Activated T-cell treated with anti-CD3 and anti-CD28 coated beads, Interleukin-2, amount 50 U/mL, for 4 hours (primary cell): Measurements from ENCODE around the gene HOXB2. TPM values are rescaled to one million over a fixed set of nuclear protein-coding genes. Genes with fewer than 3 reads are reported as not detected.

Experiments used
- ATAC-seq, 2 donors: fragments of 200-7000 bp; cut with Tn5 transposase; one replicate each; pipeline ENCODE4 v1.10.0; 2021
- DNase-seq: peaks from one replicate; pipeline ENCODE4 v3.0.0-alpha.2; 2020
- H3K27me3 Mint-ChIP-seq: one replicate; pipeline ENCODE4 v1.8.0; 2021; ENCODE audit warnings: low read depth, mixed read lengths
- H3K36me3 Mint-ChIP-seq: one replicate; pipeline ENCODE4 v1.8.0; 2022; ENCODE audit warnings: mixed read lengths; ENCODE audit not compliant: insufficient read depth
- H3K4me1 Mint-ChIP-seq: one replicate; pipeline ENCODE4 v1.8.0; 2021; ENCODE audit warnings: low read depth, mixed read lengths
- H3K4me3 Mint-ChIP-seq: one replicate; pipeline ENCODE4 v1.8.0; 2021; ENCODE audit warnings: mild to moderate bottlenecking, moderate library complexity, mixed read lengths
- H3K9me3 Mint-ChIP-seq: one replicate; pipeline ENCODE4 v1.8.0; 2021; ENCODE audit warnings: mixed read lengths
- total RNA-seq, 3 donors: library from RNA; stranded (reverse); gene quantifications; one replicate each; pipeline ENCODE4 v1.2.1, GENCODE V29; 2021

HOXB2 gene
- total RNA-seq, 3 donors from 2014 or later: 12.9 to 21.3 (median 12.9) TPM

DNA sequence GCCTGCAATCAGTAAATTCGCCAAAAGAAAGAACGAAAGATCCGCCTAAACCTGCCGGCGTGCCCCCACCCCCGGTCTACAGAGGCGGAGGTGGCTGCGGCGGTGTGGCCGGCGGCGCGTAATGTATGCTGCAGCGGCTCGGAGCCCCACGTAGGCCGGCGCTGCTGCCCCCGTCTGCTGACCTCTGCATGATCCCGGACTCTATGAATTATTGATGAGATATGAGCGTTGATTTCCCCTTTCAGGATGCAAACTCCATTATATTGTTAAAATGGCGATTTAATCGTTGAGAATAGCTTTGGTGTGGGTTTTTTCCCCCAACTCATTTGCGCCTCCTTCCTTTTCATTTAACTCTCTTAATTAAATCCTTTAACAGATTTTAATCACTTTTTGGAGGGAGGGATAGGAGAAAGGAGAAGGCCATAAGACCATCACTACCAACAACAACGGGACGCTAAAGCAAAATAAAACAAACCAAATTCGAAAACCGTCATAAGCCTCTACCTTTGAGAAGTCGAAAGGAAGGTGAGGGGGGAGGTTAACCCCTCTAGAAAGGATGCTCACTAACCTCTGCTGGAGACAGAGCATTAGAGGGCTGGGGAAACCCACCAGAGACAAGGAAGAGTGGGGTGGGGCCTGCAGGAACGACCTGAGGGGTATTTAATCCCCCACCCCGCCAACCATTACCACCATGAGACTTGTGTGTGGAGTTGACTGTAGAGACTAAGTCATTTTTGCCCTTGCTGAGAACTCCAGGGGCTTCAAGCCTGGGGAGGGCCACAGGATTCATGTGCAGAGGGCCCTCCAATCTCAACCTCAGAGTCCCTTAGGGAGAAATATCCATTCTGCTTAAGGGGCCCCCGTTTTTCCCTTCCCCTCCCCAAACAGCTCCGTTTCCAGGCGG, 41.7 kb upstream of the HOXB2 start:
- Mint-ChIP-seq H3K27me3 (peaks cover 92% of the 10 kb centered on the region), H3K9me3 (no peaks in the 10 kb centered on the region), H3K36me3 (no peaks in the 10 kb centered on the region), H3K4me3 (peak overlapping the region; percentile 85), H3K4me1 (peaks cover 27% of the 10 kb centered on the region)
- DNase-seq: peak; percentile 33
- ATAC-seq: no peak

DNA sequence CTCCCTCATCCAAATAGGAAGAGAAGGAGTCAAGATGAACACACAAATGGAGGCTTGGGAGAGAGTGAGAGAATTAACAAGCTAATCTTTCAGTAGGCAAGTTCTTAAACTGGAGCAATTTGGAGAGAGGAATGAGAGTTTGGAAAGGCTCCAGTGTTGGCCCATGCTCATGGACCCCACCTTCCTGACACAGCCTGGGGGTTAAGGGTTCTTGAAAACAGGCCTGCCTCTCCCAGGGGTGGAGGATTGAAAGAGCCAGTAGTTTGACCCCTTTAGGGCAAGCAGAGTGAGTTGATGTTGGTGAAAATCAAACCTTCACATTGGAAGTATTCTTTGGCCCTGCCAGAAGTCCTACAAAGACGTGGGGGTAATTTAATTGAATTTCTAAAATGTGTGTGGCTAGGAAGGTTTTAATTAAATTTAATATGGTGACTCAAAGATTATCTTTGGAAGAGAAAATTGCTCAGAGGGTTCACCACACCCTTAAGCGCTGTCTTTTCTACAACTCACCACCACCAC, 39.4 kb upstream of the HOXB2 start:
- Mint-ChIP-seq H3K36me3 (no peaks in the 10 kb centered on the region), H3K9me3 (no peaks in the 10 kb centered on the region), H3K4me1 (peaks cover 46% of the 10 kb centered on the region), H3K4me3 (peak overlapping the region; percentile 9), H3K27me3 (peaks cover 91% of the 10 kb centered on the region)
- DNase-seq (no peak), ATAC-seq (no peak)

DNA sequence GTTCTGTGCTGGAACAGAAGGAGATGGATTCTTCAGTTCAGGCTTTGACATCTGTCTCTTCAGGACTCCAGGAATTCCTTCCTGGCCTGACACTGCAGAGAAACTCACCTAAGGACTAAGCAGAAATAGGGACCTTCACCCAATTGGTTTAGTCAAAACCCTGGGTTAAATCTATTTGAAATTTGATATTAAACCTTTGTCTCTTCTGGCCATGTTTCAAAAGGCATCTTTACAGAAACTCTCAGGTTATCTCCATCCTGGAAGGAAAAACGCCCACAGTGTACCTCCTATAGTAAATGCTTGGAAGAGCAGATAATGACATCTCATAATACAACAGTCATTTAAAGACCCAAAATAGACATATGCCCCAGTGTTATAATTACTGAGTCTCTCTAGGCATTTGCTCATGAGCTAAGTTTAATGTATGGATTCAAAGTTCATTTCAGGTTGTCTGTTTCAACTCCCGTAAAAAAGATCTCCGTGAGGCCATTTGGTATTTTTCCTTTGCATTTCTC, 38.9 kb upstream of the HOXB2 start:
- no peaks in the 10 kb centered on the region for H3K36me3 Mint-ChIP-seq
- ATAC-seq (no peak), DNase-seq (no peak)
- H3K9me3 Mint-ChIP-seq: no peaks in the 10 kb centered on the region
- H3K4me1 Mint-ChIP-seq: peaks cover 51% of the 10 kb centered on the region
- H3K27me3 Mint-ChIP-seq: peaks cover 92% of the 10 kb centered on the region
- peak overlapping the region; percentile 9 for H3K4me3 Mint-ChIP-seq

DNA sequence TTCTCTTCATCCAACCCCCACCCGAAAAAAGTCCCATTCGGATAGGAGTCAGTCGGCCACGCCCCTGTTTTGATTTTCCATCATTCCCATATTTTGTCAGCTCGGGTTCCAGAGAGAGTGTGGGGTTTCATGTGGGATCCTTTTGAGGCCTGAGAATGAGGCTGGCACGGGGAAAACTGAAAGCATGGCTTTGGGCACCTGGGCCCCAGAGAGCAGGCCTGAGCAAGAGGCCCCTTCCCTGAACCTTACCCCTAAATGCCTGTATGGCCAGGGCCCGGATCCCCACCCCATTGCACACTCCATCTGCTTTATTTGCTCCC, 37.8 kb upstream of the HOXB2 start:
- Mint-ChIP-seq H3K4me1 (peaks cover 55% of the 10 kb centered on the region), H3K4me3 (peak overlapping the region; percentile 72), H3K9me3 (no peaks in the 10 kb centered on the region), H3K36me3 (no peaks in the 10 kb centered on the region), H3K27me3 (peaks cover 87% of the 10 kb centered on the region)
- DNase-seq: no peak
- ATAC-seq: no peak

DNA sequence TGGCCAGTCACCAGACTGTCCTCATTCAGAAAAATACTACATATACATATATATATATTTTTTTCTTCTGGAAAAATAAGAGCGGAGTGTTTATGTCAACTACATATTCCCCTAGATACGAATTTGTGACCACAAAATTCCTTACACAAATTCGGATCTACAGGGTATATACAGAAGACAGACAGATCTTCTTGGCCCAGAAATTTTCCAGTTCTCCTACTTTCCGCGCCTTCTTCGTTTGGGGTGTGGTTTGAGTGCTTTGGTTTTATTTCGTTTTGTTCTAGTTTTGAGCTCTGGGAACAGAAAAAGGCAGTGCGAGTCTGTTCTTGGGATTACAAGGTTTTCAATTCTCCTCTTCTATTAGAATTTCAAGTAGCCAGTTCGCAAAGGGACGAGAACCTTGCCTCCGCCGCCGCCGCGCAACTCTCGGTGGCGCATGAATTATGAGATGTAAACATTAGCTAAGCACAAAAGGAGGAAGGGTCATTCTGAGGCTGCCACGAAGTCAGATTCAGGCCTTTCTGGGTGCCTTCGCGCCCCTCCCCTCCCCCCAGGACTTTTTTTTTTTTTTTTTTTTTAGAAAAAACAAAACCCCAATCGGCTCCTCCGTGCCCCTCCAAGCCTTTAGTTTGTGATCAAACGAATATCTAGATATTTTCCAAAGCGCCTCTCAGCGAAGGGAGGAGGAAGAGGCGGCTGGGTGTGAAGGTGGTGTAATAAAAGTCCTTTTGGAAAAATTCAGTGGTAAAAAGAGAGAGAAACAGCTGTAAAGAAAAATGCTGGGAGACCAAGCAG, 35.0 kb upstream of the HOXB2 start:
- H3K27me3 Mint-ChIP-seq: peaks cover 60% of the 10 kb centered on the region
- DNase-seq: no peak
- no peak for ATAC-seq
- H3K4me3 Mint-ChIP-seq: peak overlapping the region; percentile 86
- H3K9me3 Mint-ChIP-seq: no peaks in the 10 kb centered on the region
- peaks cover 55% of the 10 kb centered on the region for H3K4me1 Mint-ChIP-seq
- H3K36me3 Mint-ChIP-seq: no peaks in the 10 kb centered on the region

DNA sequence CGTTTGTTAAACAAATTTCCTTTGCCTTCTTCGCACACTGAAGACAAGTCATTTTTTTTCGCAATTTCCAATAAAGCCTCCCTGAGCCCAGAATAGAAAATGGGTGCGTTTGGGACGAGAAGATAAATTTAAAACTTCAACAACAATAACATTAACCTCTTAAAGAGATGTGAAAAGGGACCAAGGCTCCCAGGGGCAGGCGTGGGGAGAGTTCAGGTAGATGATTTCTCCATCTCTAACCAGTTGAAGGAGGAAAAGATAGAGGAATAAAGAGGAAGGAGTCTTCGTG, 34.5 kb upstream of the HOXB2 start:
- DNase-seq (no peak), ATAC-seq (no peak)
- Mint-ChIP-seq H3K4me3 (peak overlapping the region; percentile 86), H3K9me3 (no peaks in the 10 kb centered on the region), H3K4me1 (peaks cover 53% of the 10 kb centered on the region), H3K27me3 (peaks cover 58% of the 10 kb centered on the region), H3K36me3 (no peaks in the 10 kb centered on the region)

DNA sequence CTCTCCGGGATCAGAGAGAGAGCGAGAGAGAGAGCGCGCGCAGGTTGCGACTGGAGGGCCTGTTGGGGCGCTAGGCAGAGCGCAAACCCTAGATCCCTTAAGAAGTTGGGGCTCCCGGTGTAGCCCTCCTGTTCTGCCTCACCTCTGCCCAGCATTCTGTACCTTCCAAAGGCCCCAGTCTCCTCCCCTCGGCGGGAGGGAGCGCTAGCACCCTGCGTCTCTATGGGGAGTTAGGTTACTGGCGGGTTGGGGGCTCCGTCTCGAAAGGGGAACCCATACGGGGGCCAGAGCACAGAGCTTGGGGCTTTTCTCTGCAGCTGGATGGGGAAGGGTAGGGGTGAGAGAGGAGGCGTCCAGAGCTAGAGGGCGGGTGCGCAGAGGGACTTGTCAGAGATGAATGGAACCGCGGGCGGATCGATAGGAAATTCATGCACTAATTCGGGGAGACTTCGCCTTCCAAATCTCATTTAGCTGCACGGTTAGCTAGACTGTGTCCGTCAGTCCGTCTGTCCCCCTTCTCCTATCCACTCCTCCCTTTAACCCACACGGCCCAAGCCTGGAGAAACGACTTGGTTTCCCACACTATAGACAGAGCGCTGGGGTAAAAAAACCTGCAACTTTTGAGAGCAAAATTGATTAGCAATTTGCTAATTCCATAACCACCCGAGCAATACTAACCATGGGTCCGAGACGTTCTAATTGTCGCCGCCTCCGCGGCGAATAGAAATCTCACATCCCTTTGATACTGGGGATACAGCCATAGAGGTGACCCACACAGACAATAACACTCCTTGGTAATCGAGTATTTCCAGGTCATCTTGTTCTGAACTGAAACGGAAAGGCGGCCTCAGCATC, 33.9 kb upstream of the HOXB2 start:
- Mint-ChIP-seq H3K36me3 (no peaks in the 10 kb centered on the region), H3K4me3 (peak overlapping the region; percentile 86), H3K27me3 (peaks cover 56% of the 10 kb centered on the region), H3K4me1 (peaks cover 53% of the 10 kb centered on the region), H3K9me3 (no peaks in the 10 kb centered on the region)
- DNase-seq: peak; percentile 26
- peak; percentile 50 to 60 for ATAC-seq

DNA sequence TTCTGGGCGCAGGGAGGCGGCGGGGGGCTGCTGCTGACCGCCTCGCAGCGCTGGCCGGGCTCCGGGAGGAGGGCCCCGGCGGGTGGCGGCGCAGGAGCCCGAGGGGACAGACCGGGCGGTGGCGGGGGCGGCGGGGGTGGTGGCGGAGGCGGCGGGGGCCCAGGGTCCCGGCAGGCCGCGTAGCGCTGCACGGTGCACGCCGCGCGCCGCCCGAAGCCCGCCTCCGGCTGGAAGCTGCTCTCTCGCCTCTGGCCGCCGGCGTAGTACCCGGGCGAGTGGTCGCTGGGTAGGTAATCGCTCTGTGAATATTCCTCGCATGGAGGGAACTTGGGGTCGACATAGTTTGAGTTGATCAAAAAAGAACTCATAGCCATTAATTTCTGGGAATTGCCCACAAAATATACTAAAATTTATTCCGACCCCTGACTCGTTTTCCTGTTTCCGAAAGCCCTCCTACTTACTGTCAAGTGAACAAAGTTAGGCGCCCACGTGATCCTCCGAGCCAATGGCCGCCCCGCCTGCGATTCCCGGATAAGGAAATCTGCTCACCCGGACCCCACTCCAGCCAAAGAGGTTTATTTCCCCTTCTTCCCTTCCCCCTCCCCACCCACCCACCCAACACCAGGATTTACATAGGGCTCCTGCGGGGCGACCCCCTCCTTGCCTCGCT, 33.2 kb upstream of the HOXB2 start, which contains the start of gene HOXB4:
Gene HOXB4, minus strand, starts transcription at position 405 of the 670 bp plus-strand sequence. Its CDS starts 31 bp downstream, at position 374.
- DNase-seq: peak; percentile 49
- no peaks in the 10 kb centered on the region for H3K36me3 Mint-ChIP-seq
- no peaks in the 10 kb centered on the region for H3K9me3 Mint-ChIP-seq
- peaks cover 49% of the 10 kb centered on the region for H3K27me3 Mint-ChIP-seq
- peak within 1 kb of the TSS; percentile 86 for H3K4me3 Mint-ChIP-seq
- peaks cover 52% of the 10 kb centered on the region for H3K4me1 Mint-ChIP-seq
- peak; percentile 70 to 74 for ATAC-seq

DNA sequence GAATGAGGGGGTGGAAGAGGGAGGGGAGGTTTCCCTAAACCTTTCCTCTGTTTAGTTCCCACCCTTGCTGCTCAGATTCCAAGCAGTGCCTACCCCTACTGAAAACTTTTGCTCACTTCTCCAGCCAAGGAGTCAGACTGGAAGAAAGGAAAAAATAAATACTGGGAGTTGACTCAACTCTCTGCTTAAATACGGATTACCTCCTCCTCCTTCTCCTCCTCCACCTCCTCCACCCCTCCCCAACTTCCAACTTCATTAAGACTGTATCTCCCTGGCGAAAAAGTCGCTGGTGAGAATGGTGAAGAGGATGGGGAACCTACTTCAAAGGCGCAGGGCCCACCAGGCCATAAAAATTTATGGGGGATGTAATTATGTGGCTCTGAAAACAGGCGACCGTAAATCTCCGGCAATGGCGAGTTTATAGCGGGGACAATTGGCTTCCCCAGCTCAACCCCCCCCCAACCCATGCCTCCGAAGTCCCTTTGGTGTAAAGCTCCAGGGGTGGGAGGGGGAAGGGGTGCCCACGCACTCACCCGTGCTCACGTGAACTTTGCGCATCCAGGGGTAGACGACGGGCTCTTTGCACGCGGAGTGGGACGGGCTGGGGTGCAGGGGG, 32.5 kb upstream of the HOXB2 start:
- no peaks in the 10 kb centered on the region for H3K9me3 Mint-ChIP-seq
- peaks cover 49% of the 10 kb centered on the region for H3K4me1 Mint-ChIP-seq
- H3K4me3 Mint-ChIP-seq: peak overlapping the region; percentile 81
- DNase-seq (no peak), ATAC-seq (peak; percentile 8 to 16)
- peaks cover 43% of the 10 kb centered on the region for H3K27me3 Mint-ChIP-seq
- H3K36me3 Mint-ChIP-seq: no peaks in the 10 kb centered on the region

DNA sequence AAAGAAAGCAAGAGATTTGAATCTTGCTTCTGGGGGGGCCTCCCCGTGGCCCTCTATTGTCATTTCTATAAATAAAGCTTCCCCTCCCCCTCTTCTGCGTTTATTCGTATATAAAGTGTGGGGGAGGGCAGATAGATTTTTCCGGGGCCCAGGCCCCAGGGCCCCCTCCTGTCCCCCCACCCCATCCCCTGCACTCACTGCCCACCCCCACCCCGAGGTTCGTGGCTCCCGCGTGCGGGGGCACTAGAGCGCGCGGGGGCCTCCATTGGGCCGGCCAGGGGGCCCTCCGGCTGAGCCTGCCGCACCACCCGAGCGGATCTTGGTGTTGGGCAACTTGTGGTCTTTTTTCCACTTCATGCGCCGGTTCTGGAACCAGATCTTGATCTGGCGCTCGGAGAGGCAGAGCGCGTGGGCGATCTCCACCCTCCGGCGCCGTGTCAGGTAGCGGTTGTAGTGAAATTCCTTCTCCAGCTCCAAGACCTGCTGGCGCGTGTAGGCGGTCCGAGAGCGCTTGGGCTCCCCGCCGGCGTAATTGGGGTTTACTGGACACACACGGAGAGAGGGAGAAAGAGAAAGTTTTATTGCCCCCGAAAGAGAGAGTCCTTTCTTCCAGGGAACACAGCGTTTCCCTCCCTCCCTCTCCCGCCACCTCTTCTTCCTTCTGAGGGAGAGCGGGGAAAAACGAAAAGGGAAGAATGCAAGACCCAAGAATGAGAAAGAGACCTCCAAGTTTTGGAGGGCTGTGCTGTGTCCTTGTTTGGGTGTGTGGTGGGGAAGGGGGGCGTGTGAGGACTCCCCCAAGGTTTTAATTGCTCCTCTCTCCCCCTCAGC, 31.8 kb upstream of the HOXB2 start:
- H3K4me1 Mint-ChIP-seq: peaks cover 44% of the 10 kb centered on the region

DNA sequence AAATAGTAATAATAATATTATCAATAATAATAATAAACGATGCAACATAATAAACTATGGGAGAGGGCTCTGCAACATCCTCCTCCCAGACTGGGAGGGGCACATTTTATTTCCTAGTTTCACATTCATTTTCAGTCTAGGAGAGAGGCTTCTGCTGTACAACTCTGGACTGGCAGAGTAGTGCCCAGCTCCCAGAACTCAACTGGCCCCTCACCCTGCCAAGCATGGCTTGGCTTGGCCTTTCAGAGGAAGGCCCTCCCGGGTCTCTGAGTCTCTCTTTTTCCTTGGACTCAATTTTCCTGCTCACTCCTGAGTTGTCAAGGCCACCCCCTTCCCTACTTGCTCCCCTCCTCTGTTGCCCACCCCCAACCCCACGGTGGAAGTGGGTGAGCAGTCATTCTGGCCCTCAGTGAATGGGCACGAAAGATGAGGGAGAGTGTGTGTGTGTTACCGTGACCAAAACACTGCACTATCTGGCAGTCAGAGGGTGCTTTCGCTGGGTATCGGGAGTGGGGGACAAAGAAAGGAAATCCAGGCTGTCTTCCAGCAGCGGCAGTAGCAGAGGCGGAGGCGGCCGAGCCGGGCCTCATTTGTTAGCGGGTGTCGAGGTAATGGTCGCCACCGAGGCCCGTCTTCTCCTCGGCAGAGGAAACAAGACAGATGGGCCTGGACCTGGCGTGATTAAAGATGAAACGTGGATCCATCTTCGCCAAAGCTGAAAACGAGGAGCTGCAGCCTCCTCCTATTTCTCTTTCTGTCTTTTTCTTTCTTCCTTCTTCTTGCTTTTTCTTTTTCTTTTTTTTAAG, 31.0 kb upstream of the HOXB2 start:
- Mint-ChIP-seq H3K4me1 (peaks cover 36% of the 10 kb centered on the region), H3K4me3 (peak overlapping the region; percentile 35), H3K9me3 (no peaks in the 10 kb centered on the region), H3K36me3 (no peaks in the 10 kb centered on the region), H3K27me3 (peaks cover 29% of the 10 kb centered on the region)
- ATAC-seq (no peak), DNase-seq (no peak)

More for the DNA sequence above, 31.8 kb upstream of the HOXB2 start:
- ATAC-seq: no peak
- no peak for DNase-seq
- Mint-ChIP-seq H3K27me3 (peaks cover 37% of the 10 kb centered on the region), H3K9me3 (no peaks in the 10 kb centered on the region), H3K36me3 (no peaks in the 10 kb centered on the region), H3K4me3 (peak overlapping the region; percentile 81)

DNA sequence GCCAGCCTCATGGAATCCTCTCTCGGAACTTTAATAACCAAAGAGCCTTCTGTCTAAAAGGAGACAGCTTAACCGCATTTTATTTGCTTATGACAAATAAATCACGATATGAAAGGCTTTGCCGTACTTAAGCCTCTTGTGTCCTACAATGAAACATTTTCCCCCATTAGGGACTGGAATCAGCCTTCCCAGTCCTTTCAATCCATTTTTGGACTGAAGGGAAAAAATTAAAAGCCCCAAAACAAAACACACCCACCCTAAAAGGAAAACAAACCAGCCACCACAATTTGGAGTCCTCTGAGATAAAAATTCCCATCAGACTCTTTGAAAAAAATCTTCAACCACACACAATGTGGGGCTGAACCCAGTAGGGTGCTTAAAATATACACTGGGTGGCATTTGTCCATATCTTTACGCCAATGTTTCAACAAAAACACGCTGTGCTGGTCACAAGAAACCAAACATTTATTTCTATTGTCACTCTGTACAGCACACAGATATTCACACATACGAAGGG, 30.2 kb upstream of the HOXB2 start:
- Mint-ChIP-seq H3K4me1 (peaks cover 31% of the 10 kb centered on the region), H3K36me3 (no peaks in the 10 kb centered on the region), H3K27me3 (peaks cover 21% of the 10 kb centered on the region), H3K4me3 (no peak overlapping the region), H3K9me3 (no peaks in the 10 kb centered on the region)
- ATAC-seq: no peak
- DNase-seq: no peak
